ENCODE measurements around the gene MYH6.

MYH6 gene

DNA sequence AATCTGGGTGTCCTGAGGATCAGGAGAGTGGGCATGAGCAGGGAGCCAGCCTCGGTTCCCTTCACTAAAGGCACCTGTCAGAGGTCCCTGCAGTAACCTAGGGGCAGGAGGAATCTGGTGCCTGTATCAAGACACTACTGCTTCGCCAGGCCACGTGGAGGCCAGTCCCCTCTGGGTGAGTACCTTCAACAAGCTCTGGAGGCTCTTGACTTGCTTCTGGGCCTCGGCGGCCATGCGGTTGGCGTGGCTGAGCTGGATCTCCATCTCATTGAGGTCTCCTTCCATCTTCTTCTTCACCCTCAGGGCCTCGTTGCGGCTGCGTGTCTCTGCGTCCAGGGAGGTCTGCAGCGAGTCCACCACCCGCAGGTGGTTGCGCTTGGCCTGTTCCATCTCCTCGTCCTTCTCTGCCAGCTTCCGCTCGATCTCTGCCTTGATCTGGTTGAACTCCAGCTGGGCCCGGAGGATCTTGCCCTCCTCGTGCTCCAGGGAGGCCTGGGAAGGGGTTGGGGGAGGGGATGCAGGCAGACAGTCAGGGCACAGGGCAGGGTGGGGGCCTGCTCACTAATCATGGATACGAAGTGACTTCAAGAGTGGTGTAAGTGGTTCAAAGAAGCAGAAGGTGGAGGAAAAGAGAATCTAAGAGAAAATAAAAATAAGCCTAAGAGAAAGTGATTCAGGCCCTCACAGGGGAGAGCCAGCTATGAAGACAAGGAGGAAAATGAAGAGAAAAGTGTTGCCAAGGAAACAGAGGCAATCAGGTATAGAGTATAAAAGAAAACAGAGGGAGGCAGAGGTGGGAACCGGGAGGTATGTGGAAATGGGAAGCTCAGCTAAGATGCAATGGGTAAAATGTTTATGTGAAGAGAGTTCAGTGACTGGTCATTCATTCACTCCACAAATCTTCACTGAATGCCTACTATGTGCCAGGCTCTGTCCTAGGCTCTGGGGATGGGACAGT, 8.0 kb upstream of the MYH6 start:
- no peaks in the 10 kb centered on the region for H4K20me1 ChIP-seq (ENCODE audit: insufficient read depth, low read length)
- H3K9ac ChIP-seq (ENCODE audit: low read length): no peak overlapping the region
- no peak overlapping the region for H3K4me3 ChIP-seq (ENCODE audit: low read depth, low read length, poor library complexity, severe bottlenecking)
- no peaks in the 10 kb centered on the region for H3F3A ChIP-seq (ENCODE audit: insufficient read depth, low read length)
- TF ChIP-seq EZH2 (IDR thresholded peaks at IDR 0.05; ENCODE audit: borderline replicate concordance, low read length): no peak
- TF ChIP-seq, protein P1, sequence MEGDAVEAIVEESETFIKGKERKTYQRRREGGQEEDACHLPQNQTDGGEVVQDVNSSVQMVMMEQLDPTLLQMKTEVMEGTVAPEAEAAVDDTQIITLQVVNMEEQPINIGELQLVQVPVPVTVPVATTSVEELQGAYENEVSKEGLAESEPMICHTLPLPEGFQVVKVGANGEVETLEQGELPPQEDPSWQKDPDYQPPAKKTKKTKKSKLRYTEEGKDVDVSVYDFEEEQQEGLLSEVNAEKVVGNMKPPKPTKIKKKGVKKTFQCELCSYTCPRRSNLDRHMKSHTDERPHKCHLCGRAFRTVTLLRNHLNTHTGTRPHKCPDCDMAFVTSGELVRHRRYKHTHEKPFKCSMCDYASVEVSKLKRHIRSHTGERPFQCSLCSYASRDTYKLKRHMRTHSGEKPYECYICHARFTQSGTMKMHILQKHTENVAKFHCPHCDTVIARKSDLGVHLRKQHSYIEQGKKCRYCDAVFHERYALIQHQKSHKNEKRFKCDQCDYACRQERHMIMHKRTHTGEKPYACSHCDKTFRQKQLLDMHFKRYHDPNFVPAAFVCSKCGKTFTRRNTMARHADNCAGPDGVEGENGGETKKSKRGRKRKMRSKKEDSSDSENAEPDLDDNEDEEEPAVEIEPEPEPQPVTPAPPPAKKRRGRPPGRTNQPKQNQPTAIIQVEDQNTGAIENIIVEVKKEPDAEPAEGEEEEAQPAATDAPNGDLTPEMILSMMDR (IDR thresholded peaks at IDR 0.05; ENCODE audit: low read length): no peak
- no peaks in the 10 kb centered on the region for H3K4me1 ChIP-seq (ENCODE audit: insufficient read depth, low read length, severe bottlenecking)
- H3K36me3 ChIP-seq (ENCODE audit: insufficient read depth, low read length): no peaks in the 10 kb centered on the region
- H3K4me2 ChIP-seq (ENCODE audit: low read length): no peak overlapping the region
- H2AFZ ChIP-seq (ENCODE audit: low read length): no peak overlapping the region
- H3K27me3 ChIP-seq (ENCODE audit: insufficient read depth, low read length): peaks cover 3% of the 10 kb centered on the region; the same call in 1 of the 2 replicates
- H3K9me2 ChIP-seq (ENCODE audit: low read depth, low read length): no peaks in the 10 kb centered on the region
- H3K27ac ChIP-seq (ENCODE audit: low read depth, low read length, poor library complexity, severe bottlenecking): no peak overlapping the region
- H3K79me2 ChIP-seq (ENCODE audit: insufficient read depth, low read length): no peaks in the 10 kb centered on the region
- no peaks in the 10 kb centered on the region for H3K9me3 ChIP-seq (ENCODE audit: low read length)

GRCh38 chr14:23414906-23415820, 7.1 kb upstream of the MYH6 start:
- H3K9ac ChIP-seq (ENCODE audit: low read length): no peak overlapping the region
- H3F3A ChIP-seq (ENCODE audit: insufficient read depth, low read length): no peaks in the 10 kb centered on the region
- H3K79me2 ChIP-seq (ENCODE audit: insufficient read depth, low read length): no peaks in the 10 kb centered on the region
- no peaks in the 10 kb centered on the region for H3K4me1 ChIP-seq (ENCODE audit: insufficient read depth, low read length, severe bottlenecking)
- no peaks in the 10 kb centered on the region for H3K9me3 ChIP-seq (ENCODE audit: low read length)
- no peak overlapping the region for H2AFZ ChIP-seq (ENCODE audit: low read length)
- H3K27ac ChIP-seq (ENCODE audit: low read depth, low read length, poor library complexity, severe bottlenecking): no peak overlapping the region
- no peaks in the 10 kb centered on the region for H3K36me3 ChIP-seq (ENCODE audit: insufficient read depth, low read length)
- no peaks in the 10 kb centered on the region for H4K20me1 ChIP-seq (ENCODE audit: insufficient read depth, low read length)
- H3K9me2 ChIP-seq (ENCODE audit: low read depth, low read length): no peaks in the 10 kb centered on the region
- TF ChIP-seq, protein P1 (IDR thresholded peaks at IDR 0.05; ENCODE audit: low read length): no peak
- TF ChIP-seq EZH2 (IDR thresholded peaks at IDR 0.05; ENCODE audit: borderline replicate concordance, low read length): no peak
- H3K4me2 ChIP-seq (ENCODE audit: low read length): no peak overlapping the region
- no peak overlapping the region for H3K4me3 ChIP-seq (ENCODE audit: low read depth, low read length, poor library complexity, severe bottlenecking)
- peaks cover 3% of the 10 kb centered on the region; the same call in 1 of the 2 replicates for H3K27me3 ChIP-seq (ENCODE audit: insufficient read depth, low read length)

DNA sequence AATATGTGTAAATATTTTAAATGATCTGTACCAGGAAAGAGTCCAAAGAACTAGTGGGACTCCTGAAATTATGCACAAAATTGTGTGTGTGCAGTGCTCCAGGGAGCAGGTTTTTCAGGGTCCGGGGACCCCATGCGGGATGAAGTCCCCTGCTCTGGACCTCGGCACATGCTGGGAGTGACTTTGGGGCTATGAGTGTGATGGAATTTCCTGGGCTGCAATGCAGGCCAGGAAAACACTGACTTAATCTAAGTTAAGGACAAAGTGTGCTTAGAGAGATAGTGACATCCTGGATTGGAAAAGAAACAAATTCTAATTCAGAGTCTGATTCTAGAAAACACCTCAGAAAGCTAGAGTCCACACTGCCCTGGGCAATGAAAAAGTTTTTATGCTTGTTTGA, 6.2 kb upstream of the MYH6 start:
- TF ChIP-seq, protein P1 (IDR thresholded peaks at IDR 0.05; ENCODE audit: low read length): no peak
- TF ChIP-seq EZH2 (IDR thresholded peaks at IDR 0.05; ENCODE audit: borderline replicate concordance, low read length): no peak

More for the DNA sequence above, 6.2 kb upstream of the MYH6 start:
- no peak overlapping the region for H2AFZ ChIP-seq (ENCODE audit: low read length)
- no peaks in the 10 kb centered on the region for H4K20me1 ChIP-seq (ENCODE audit: insufficient read depth, low read length)
- H3K27ac ChIP-seq (ENCODE audit: low read depth, low read length, poor library complexity, severe bottlenecking): no peak overlapping the region
- no peak overlapping the region for H3K4me3 ChIP-seq (ENCODE audit: low read depth, low read length, poor library complexity, severe bottlenecking)
- no peaks in the 10 kb centered on the region for H3K9me2 ChIP-seq (ENCODE audit: low read depth, low read length)
- H3K36me3 ChIP-seq (ENCODE audit: insufficient read depth, low read length): no peaks in the 10 kb centered on the region
- H3F3A ChIP-seq (ENCODE audit: insufficient read depth, low read length): no peaks in the 10 kb centered on the region
- peaks cover 3% of the 10 kb centered on the region; the same call in 1 of the 2 replicates for H3K27me3 ChIP-seq (ENCODE audit: insufficient read depth, low read length)
- H3K9me3 ChIP-seq (ENCODE audit: low read length): no peaks in the 10 kb centered on the region
- no peak overlapping the region for H3K4me2 ChIP-seq (ENCODE audit: low read length)
- no peaks in the 10 kb centered on the region for H3K4me1 ChIP-seq (ENCODE audit: insufficient read depth, low read length, severe bottlenecking)
- H3K79me2 ChIP-seq (ENCODE audit: insufficient read depth, low read length): no peaks in the 10 kb centered on the region
- H3K9ac ChIP-seq (ENCODE audit: low read length): no peak overlapping the region
